IMR-90 (cell line): Measurements from ENCODE around the gene CTNND2. TPM values are rescaled to one million over a fixed set of nuclear protein-coding genes. Genes with fewer than 3 reads are reported as not detected.

Source experiments
- ATAC-seq: fragments of 200-7000 bp; cut with Tn5 transposase; 2 replicates; pipeline ENCODE4 v1.9.1; 2020; ENCODE audit warnings: low read depth, mild to moderate bottlenecking, moderate library complexity
- BruUV-seq: library from RNA; stranded (reverse); fragments of 400-500 nt; replicated peaks from 2 replicates; lab custom pipeline; 2021; lab: Mats Ljungman, UMichigan
- CTCF ChIA-PET: fragments of 300-600 bp; formaldehyde crosslinking; extraction: SDS; loops from one replicate; lab custom pipeline; 2021; ENCODE audit warnings: antibody characterized with exemption; lab: Yijun Ruan, JAX
- POLR2A ChIA-PET: fragments of 300-600 bp; sonication (Branson Sonifier 250); formaldehyde crosslinking; loops from one replicate; lab custom pipeline; 2022; ENCODE audit warnings: antibody characterized with exemption; ENCODE audit not compliant: unreplicated experiment; lab: Charles Lee
- DNase-seq: peaks from one replicate; pipeline ENCODE4 v3.0.0; 2013
- H2AFZ ChIP-seq: replicated peaks from 2 replicates; pipeline ENCODE3; 2013; ENCODE audit warnings: low read length, mild to moderate bottlenecking; ENCODE audit not compliant: poor library complexity
- H2AK5ac ChIP-seq: 2 replicates; pipeline ENCODE4 v1.6.1; 2013; ENCODE audit warnings: low read depth, low read length, inconsistent platforms
- H2AK9ac ChIP-seq: replicated peaks from 2 replicates; pipeline ENCODE3; 2013; ENCODE audit warnings: mild to moderate bottlenecking, low read depth, low read length, moderate library complexity; ENCODE audit not compliant: poor library complexity
- H2BK120ac ChIP-seq: 2 replicates; pipeline ENCODE4 v1.6.1; 2013; ENCODE audit warnings: low read depth, low read length, inconsistent platforms
- H2BK15ac ChIP-seq: 3 replicates; pipeline ENCODE4 v1.6.1; 2013; ENCODE audit warnings: low read depth, low read length, inconsistent platforms
- H2BK20ac ChIP-seq: 2 replicates; pipeline ENCODE4 v1.6.1; 2013; ENCODE audit warnings: low read depth, mild to moderate bottlenecking, inconsistent platforms, low read length, moderate library complexity
- H2BK5ac ChIP-seq: 2 replicates; pipeline ENCODE4 v1.6.1; 2013; ENCODE audit warnings: mild to moderate bottlenecking, low read depth, low read length, inconsistent platforms; ENCODE audit not compliant: poor library complexity, severe bottlenecking
- H3K14ac ChIP-seq: replicated peaks from 2 replicates; pipeline ENCODE4 v1.6.1; 2013; ENCODE audit warnings: low read depth, low read length, inconsistent platforms
- H3K18ac ChIP-seq: 2 replicates; pipeline ENCODE4 v1.6.1; 2013; ENCODE audit warnings: low read depth, low read length, control low read depth
- H3K23ac ChIP-seq: 2 replicates; pipeline ENCODE4 v1.6.1; 2013; ENCODE audit warnings: low read depth, low read length, inconsistent platforms
- H3K27ac ChIP-seq: 2 replicates; pipeline ENCODE4 v1.5.1; 2013; ENCODE audit warnings: mild to moderate bottlenecking, control low read depth, low read length; ENCODE audit not compliant: insufficient read depth
- H3K27me3 ChIP-seq: 2 replicates; pipeline ENCODE4 v1.6.1; 2013; ENCODE audit warnings: low read length; ENCODE audit not compliant: control insufficient read depth, insufficient read depth
- H3K36me3 ChIP-seq: 2 replicates; pipeline ENCODE4 v1.6.1; 2013; ENCODE audit warnings: low read length, mixed read lengths; ENCODE audit not compliant: control insufficient read depth, insufficient read depth
- H3K4ac ChIP-seq: 2 replicates; pipeline ENCODE4 v1.6.1; 2013; ENCODE audit warnings: low read depth, low read length, inconsistent platforms
- H3K4me1 ChIP-seq: 2 replicates; pipeline ENCODE4 v1.6.1; 2013; ENCODE audit warnings: low read length, mixed read lengths; ENCODE audit not compliant: control insufficient read depth, insufficient read depth
- H3K4me2 ChIP-seq: 2 replicates; pipeline ENCODE4 v1.6.1; 2013; ENCODE audit warnings: low read depth, mild to moderate bottlenecking, control low read depth, low read length, moderate library complexity
- H3K4me3 ChIP-seq: 2 replicates; pipeline ENCODE4 v1.5.1; 2013; ENCODE audit warnings: low read depth, mild to moderate bottlenecking, control low read depth, low read length, moderate library complexity; ENCODE audit not compliant: insufficient read depth
- H3K56ac ChIP-seq: 2 replicates; pipeline ENCODE4 v1.6.1; 2013; ENCODE audit warnings: low read length, inconsistent platforms; ENCODE audit not compliant: insufficient read depth; ENCODE audit errors: extremely low read depth
- H3K79me1 ChIP-seq, 2 experiments: 2 replicates each; pipeline ENCODE4 v1.6.1; 2013; ENCODE audit warnings: low read length in 2 of 2, inconsistent platforms in 1 of 2, low read depth in 1 of 2
- H3K9ac ChIP-seq: 2 replicates; pipeline ENCODE4 v1.6.1; 2013; ENCODE audit warnings: low read depth, low read length, control low read depth
- H3K9me1 ChIP-seq: 2 replicates; pipeline ENCODE4 v1.6.1; 2013; ENCODE audit warnings: low read length, inconsistent platforms; ENCODE audit not compliant: insufficient read depth
- H3K9me3 ChIP-seq: 2 replicates; pipeline ENCODE4 v1.6.1; 2013; ENCODE audit warnings: low read length; ENCODE audit not compliant: control insufficient read depth, insufficient read depth
- H4K20me1 ChIP-seq: 2 replicates; pipeline ENCODE4 v1.6.1; 2013; ENCODE audit warnings: low read length, inconsistent platforms; ENCODE audit not compliant: insufficient read depth
- H4K5ac ChIP-seq: 2 replicates; pipeline ENCODE4 v1.6.1; 2013; ENCODE audit warnings: mild to moderate bottlenecking, low read depth, low read length, control low read depth
- H4K8ac ChIP-seq, 2 experiments: 2 replicates each; pipeline ENCODE4 v1.6.1; 2013; ENCODE audit warnings: low read depth in 2 of 2, low read length in 2 of 2, control low read depth in 1 of 2, inconsistent platforms in 1 of 2
- H4K91ac ChIP-seq: 2 replicates; pipeline ENCODE4 v1.6.1; 2013; ENCODE audit warnings: low read depth, low read length, inconsistent platforms; ENCODE audit not compliant: insufficient read depth
- BHLHE40 ChIP-seq: fragments of 150-350 bp; IDR thresholded peaks from 2 replicates; pipeline ENCODE4 v1.6.1; 2016; ENCODE audit warnings: mild to moderate bottlenecking, low read depth, low read length
- FOS ChIP-seq: fragments of 150-350 bp; IDR thresholded peaks from 2 replicates; pipeline ENCODE4 v1.6.1; 2016; ENCODE audit warnings: low read depth, low read length
- MAZ ChIP-seq: IDR thresholded peaks from 2 replicates; pipeline ENCODE4 v1.6.1; 2012; ENCODE audit warnings: low read depth, mild to moderate bottlenecking, low read length, improper control_type of control experiment, moderate library complexity, borderline replicate concordance
- NFE2L2 ChIP-seq: fragments of 150-350 bp; IDR thresholded peaks from 2 replicates; pipeline ENCODE4 v1.6.1; 2016; ENCODE audit warnings: low read depth, mild to moderate bottlenecking, low read length
- POLR2A ChIP-seq: IDR thresholded peaks from 2 replicates; pipeline ENCODE4 v1.6.1; 2012; ENCODE audit warnings: mild to moderate bottlenecking, low read depth, low read length
- RAD21 ChIP-seq: IDR thresholded peaks from 2 replicates; pipeline ENCODE4 v1.6.1; 2012; ENCODE audit warnings: low read length, improper control_type of control experiment
- RFX5 ChIP-seq: IDR thresholded peaks from 2 replicates; pipeline ENCODE4 v1.8.0; 2012; ENCODE audit warnings: low read depth, mild to moderate bottlenecking, low read length, moderate library complexity
- SMC3 ChIP-seq: fragments of 150-350 bp; IDR thresholded peaks from 2 replicates; pipeline ENCODE4 v1.6.1; 2016; ENCODE audit warnings: low read depth, mild to moderate bottlenecking, antibody characterized with exemption, low read length, moderate library complexity
- WGBS, 2 experiments: methylation state at CpG; one replicate each; pipeline versions ENCODE4 v1.1.5 to v1.1.7; 2013; ENCODE audit warnings: missing lambda C conversion rate in 2 of 2; ENCODE audit not compliant: insufficient read length in 1 of 2; ENCODE audit errors: extremely low coverage in 2 of 2; 5-methylcytosine and 5-hydroxymethylcytosine counted together
- dilution Hi-C: fragments of 300-500 bp; cut with HindIII; formaldehyde crosslinking; loops from one replicate; pipeline ENCODE4 v1.14.3; 2018; ENCODE audit warnings: low sequenced_read_pairs; ENCODE audit not compliant: unreplicated experiment
- in situ Hi-C: fragments of 300-500 bp; cut with MboI; formaldehyde crosslinking; loops from 3 replicates; pipeline ENCODE4 v1.14.3; 2019; ENCODE audit warnings: low sequenced_read_pairs, inconsistent platforms, mixed read lengths
- intact Hi-C: fragments of 100-400 bp; cut with micrococcal nuclease; formaldehyde crosslinking; loops from 2 replicates; pipeline ENCODE4 v1.10.0; 2022
- polyA plus RNA-seq, 3 experiments: library from polyadenylated mRNA; depleted of rRNA; stranded (reverse); fragments of >200 nt; gene quantifications; 2 replicates each; pipeline ENCODE4 v1.2.3, GENCODE V29; 2012; ENCODE audit warnings: low replicate concordance in 1 of 3
- total RNA-seq: library from RNA; depleted of rRNA; stranded (reverse); fragments of >200 nt; gene quantifications from 2 replicates; pipeline ENCODE4 v1.2.3, GENCODE V29; 2012

The CTNND2 gene
- total and polyA plus RNA-seq, 2 of the 4 experiments (the other 2 are of a cell fraction) = not detected

- Histone ChIP-seq H3K27ac (no peak overlapping the region), H3K36me3 (no peaks in the 10 kb centered on the region), H3K79me1 (no peaks in the 10 kb centered on the region), H2BK20ac (no peak overlapping the region), H3K4me2 (no peak overlapping the region), H2BK5ac (no peak overlapping the region), H3K9me3 (no peaks in the 10 kb centered on the region), H4K20me1 (no peaks in the 10 kb centered on the region), H4K5ac (no peak overlapping the region), H3K4me1 (no peaks in the 10 kb centered on the region), H3K23ac (no peak overlapping the region), H2BK15ac (no peak overlapping the region), H3K14ac (no peak overlapping the region), H3K9ac (no peak overlapping the region), H2AFZ (no peak overlapping the region), H3K27me3 (peaks cover 13% of the 10 kb centered on the region), H3K4me3 (no peak overlapping the region), H3K18ac (no peak overlapping the region), H4K8ac (no peak overlapping the region), H3K4ac (no peak overlapping the region), H2BK120ac (no peak overlapping the region), H2AK9ac (no peak overlapping the region), H3K9me1 (peaks cover 4% of the 10 kb centered on the region; the same call in 1 of the 2 replicates), H2AK5ac (no peak overlapping the region), H4K91ac (no peak overlapping the region), H3K56ac (no peak overlapping the region)
- ChIA-PET POLR2A (no interaction called here), CTCF (interaction anchor here (1.0 kb wide), 1 partner anchor 14 kb away, joined by 3 read pairs; no protein-coding TSS in a partner anchor)
- no CpG with 5 or more reads among the region's 8 CpGs for WGBS, 2 experiments
- dilution Hi-C loops = no loop called here
- ATAC-seq (no peak), DNase-seq (no peak)
- no peak for TF ChIP-seq RAD21
- no peak for TF ChIP-seq POLR2A
- TF ChIP-seq MAZ = no peak
- TF ChIP-seq RFX5 = no peak
- TF ChIP-seq FOS = no peak
- no peak for TF ChIP-seq NFE2L2
- no peak for TF ChIP-seq BHLHE40
- no peak for TF ChIP-seq SMC3
- intact Hi-C loops = loop anchor here (10.0 kb wide), 2 partner anchors 123 to 223 kb away; partner anchors contain the start of gene DAP
- in situ Hi-C loops = no loop called here
- no TSS peak for BruUV-seq
Observed at GRCh38 chr5:10987276-10987924, 916.8 kb downstream of the CTNND2 start.
